ENCODE measurements around the gene KPNB1. TPM values are rescaled to one million over a fixed set of nuclear protein-coding genes. Genes with fewer than 3 reads are reported as not detected.

KPNB1 gene
- total RNA-seq, 1 experiment from 2014 or later = 967 TPM

GRCh38 chr17:47638903-47639302 lies 10.8 kb upstream of the KPNB1 start:
- intact Hi-C loops (cut with micrococcal nuclease; ENCODE audit: unreplicated experiment) = no loop called here
- POLR2A ChIA-PET = no interaction called here
- Mint-ChIP-seq H3K4me1 (ENCODE audit: low read depth, unreplicated experiment) (no peaks in the 10 kb centered on the region), H3K27ac (ENCODE audit: unreplicated experiment) (no peak overlapping the region), H3K27me3 (ENCODE audit: insufficient read depth, unreplicated experiment) (no peaks in the 10 kb centered on the region), H3K9me3 (ENCODE audit: unreplicated experiment) (no peaks in the 10 kb centered on the region), H3K36me3 (ENCODE audit: insufficient read depth, unreplicated experiment) (no peaks in the 10 kb centered on the region), H3K4me3 (ENCODE audit: unreplicated experiment) (no peak overlapping the region)
- H3K4me1 ChIP-seq = no peaks in the 10 kb centered on the region
- no peak overlapping the region for H3K4me3 ChIP-seq (ENCODE audit: low read depth, low read length)
- CTCF ChIA-PET = no interaction called here
- H3K9me3 ChIP-seq = no peaks in the 10 kb centered on the region
- H3K27me3 ChIP-seq (replicated peaks; ENCODE audit: control insufficient read depth, insufficient read depth, low read length) = no peaks in the 10 kb centered on the region
- no peak for TF ChIP-seq CTCF (IDR thresholded peaks at IDR 0.05; ENCODE audit: insufficient read depth in 1 of 2, low read depth in 1 of 2, low read length in 1 of 2, severe bottlenecking in 1 of 2, unreplicated experiment in 1 of 2)
- no peak for DNase-seq
- no TSS peak for BruUV-seq (replicated peaks)
- no peaks in the 10 kb centered on the region for H3K36me3 ChIP-seq (ENCODE audit: control insufficient read depth, insufficient read depth, low read length)

GRCh38 chr17:47640076-47640475 lies 9.6 kb upstream of the KPNB1 start:
- POLR2A ChIA-PET = no interaction called here
- H3K4me1 Mint-ChIP-seq (ENCODE audit: low read depth, unreplicated experiment) = no peaks in the 10 kb centered on the region
- Histone ChIP-seq H3K4me3 (ENCODE audit: low read depth, low read length) (no peak overlapping the region), H3K36me3 (ENCODE audit: control insufficient read depth, insufficient read depth, low read length) (no peaks in the 10 kb centered on the region), H3K9me3 (no peaks in the 10 kb centered on the region), H3K27me3 (replicated peaks; ENCODE audit: control insufficient read depth, insufficient read depth, low read length) (no peaks in the 10 kb centered on the region), H3K4me1 (no peaks in the 10 kb centered on the region)
- no TSS peak for BruUV-seq (replicated peaks)
- no peak for DNase-seq
- CTCF ChIA-PET = no interaction called here
- H3K36me3 Mint-ChIP-seq (ENCODE audit: insufficient read depth, unreplicated experiment) = no peaks in the 10 kb centered on the region
- intact Hi-C loops (cut with micrococcal nuclease; ENCODE audit: unreplicated experiment) = no loop called here
- no peak overlapping the region for H3K4me3 Mint-ChIP-seq (ENCODE audit: unreplicated experiment)
- no peaks in the 10 kb centered on the region for H3K27me3 Mint-ChIP-seq (ENCODE audit: insufficient read depth, unreplicated experiment)
- H3K9me3 Mint-ChIP-seq (ENCODE audit: unreplicated experiment) = no peaks in the 10 kb centered on the region
- no peak for TF ChIP-seq CTCF (IDR thresholded peaks at IDR 0.05; ENCODE audit: insufficient read depth in 1 of 2, low read depth in 1 of 2, low read length in 1 of 2, severe bottlenecking in 1 of 2, unreplicated experiment in 1 of 2)
- no peak overlapping the region for H3K27ac Mint-ChIP-seq (ENCODE audit: unreplicated experiment)

GRCh38 chr17:47641202-47641601 lies 8.5 kb upstream of the KPNB1 start:
- CTCF ChIA-PET = no interaction called here
- POLR2A ChIA-PET = no interaction called here

More at GRCh38 chr17:47641202-47641601, 8.5 kb upstream of the KPNB1 start:
- Histone ChIP-seq H3K4me1 (no peaks in the 10 kb centered on the region), H3K9me3 (no peaks in the 10 kb centered on the region), H3K36me3 (ENCODE audit: control insufficient read depth, insufficient read depth, low read length) (no peaks in the 10 kb centered on the region), H3K27me3 (replicated peaks; ENCODE audit: control insufficient read depth, insufficient read depth, low read length) (no peaks in the 10 kb centered on the region), H3K4me3 (ENCODE audit: low read depth, low read length) (no peak overlapping the region)
- no peaks in the 10 kb centered on the region for H3K9me3 Mint-ChIP-seq (ENCODE audit: unreplicated experiment)
- DNase-seq = no peak
- H3K36me3 Mint-ChIP-seq (ENCODE audit: insufficient read depth, unreplicated experiment) = no peaks in the 10 kb centered on the region
- no peak for TF ChIP-seq CTCF (IDR thresholded peaks at IDR 0.05; ENCODE audit: insufficient read depth in 1 of 2, low read depth in 1 of 2, low read length in 1 of 2, severe bottlenecking in 1 of 2, unreplicated experiment in 1 of 2)
- BruUV-seq (replicated peaks) = no TSS peak
- H3K4me3 Mint-ChIP-seq (ENCODE audit: unreplicated experiment) = no peak overlapping the region
- H3K27ac Mint-ChIP-seq (ENCODE audit: unreplicated experiment) = no peak overlapping the region
- no peaks in the 10 kb centered on the region for H3K27me3 Mint-ChIP-seq (ENCODE audit: insufficient read depth, unreplicated experiment)
- intact Hi-C loops (cut with micrococcal nuclease; ENCODE audit: unreplicated experiment) = no loop called here
- H3K4me1 Mint-ChIP-seq (ENCODE audit: low read depth, unreplicated experiment) = no peaks in the 10 kb centered on the region
